Upper lobe of left lung (tissue), 4 donors: Measurements from ENCODE around the gene RGPD4.

Experiments
- POLR2A ChIP-seq, 4 donors: fragments of 450-650 bp; IDR thresholded peaks; one replicate each; pipeline ENCODE4 v1.5.1; 2016 to 2017; ENCODE audit warnings: antibody characterized with exemption in 4 of 4, mild to moderate bottlenecking in 2 of 4
- POLR2AphosphoS5 ChIP-seq, 2 donors: sonication (generic); formaldehyde crosslinking; IDR thresholded peaks; one replicate each; pipeline ENCODE4 v1.5.1; 2017; ENCODE audit warnings: antibody characterized with exemption in 2 of 2
- TF ChIP-seq, protein P1 (sequence below), 6 experiments: fragments of 450-650 bp in 4 of 6; fragments of 200-600 bp in 2 of 6; sonication (generic) in 2 of 6; IDR thresholded peaks; one replicate each; pipeline ENCODE4 v1.5.1; 2016 to 2019; ENCODE audit warnings: antibody characterized with exemption in 6 of 6

DNA sequence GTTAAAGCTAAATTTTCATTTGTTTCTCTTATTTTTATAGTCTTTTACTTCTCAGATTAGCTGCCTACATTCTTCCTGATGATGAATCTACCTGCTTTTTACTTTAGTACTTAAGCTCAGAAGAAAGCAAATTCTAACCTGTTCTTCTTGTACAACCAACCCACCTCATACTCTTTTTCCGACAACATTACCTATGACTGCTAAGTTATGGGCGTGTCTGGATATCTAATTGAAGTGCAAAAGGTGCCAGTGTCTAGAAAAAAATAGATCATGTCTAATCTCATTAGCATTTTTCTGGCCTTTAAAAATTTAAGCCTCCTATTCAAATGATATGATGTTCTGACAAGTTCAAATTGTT is 1.5 kb upstream of the RGPD4 start:
- no peak for TF ChIP-seq POLR2A (IDR thresholded peaks at IDR 0.05)
- TF ChIP-seq, protein P1, sequence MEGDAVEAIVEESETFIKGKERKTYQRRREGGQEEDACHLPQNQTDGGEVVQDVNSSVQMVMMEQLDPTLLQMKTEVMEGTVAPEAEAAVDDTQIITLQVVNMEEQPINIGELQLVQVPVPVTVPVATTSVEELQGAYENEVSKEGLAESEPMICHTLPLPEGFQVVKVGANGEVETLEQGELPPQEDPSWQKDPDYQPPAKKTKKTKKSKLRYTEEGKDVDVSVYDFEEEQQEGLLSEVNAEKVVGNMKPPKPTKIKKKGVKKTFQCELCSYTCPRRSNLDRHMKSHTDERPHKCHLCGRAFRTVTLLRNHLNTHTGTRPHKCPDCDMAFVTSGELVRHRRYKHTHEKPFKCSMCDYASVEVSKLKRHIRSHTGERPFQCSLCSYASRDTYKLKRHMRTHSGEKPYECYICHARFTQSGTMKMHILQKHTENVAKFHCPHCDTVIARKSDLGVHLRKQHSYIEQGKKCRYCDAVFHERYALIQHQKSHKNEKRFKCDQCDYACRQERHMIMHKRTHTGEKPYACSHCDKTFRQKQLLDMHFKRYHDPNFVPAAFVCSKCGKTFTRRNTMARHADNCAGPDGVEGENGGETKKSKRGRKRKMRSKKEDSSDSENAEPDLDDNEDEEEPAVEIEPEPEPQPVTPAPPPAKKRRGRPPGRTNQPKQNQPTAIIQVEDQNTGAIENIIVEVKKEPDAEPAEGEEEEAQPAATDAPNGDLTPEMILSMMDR (IDR thresholded peaks at IDR 0.05): no peak
- no peak for TF ChIP-seq POLR2AphosphoS5 (IDR thresholded peaks at IDR 0.05)
